ENCODE data around the gene CTTNBP2NL. TPM values are rescaled to one million over a fixed set of nuclear protein-coding genes. Genes with fewer than 3 reads are reported as not detected.

CTTNBP2NL gene
- total RNA-seq = 11.4 and 26.8 TPM in 2 replicates

GRCh38 chr1:112395821-112396652 is at the start of gene CTTNBP2NL:
Gene CTTNBP2NL, plus strand, starts transcription at chr1:112396214. Its CDS starts 19,952 bp downstream, at chr1:112416166.

GRCh38 chr1:112508278-112509004 is 112.4 kb downstream of the CTTNBP2NL start, which contains the start of gene WNT2B:
Gene WNT2B, plus strand, starts transcription at chr1:112508965. Its CDS starts 298 bp downstream, at chr1:112509263.

Small RNA genes within 50 kb of the gene (small RNA-seq; reads per million reads assigned to genes)
- gene RF01210 (ENCODE audit: low replicate concordance) = not detected

Other genes with a start within 250 kb of the CTTNBP2NL start
- 0.86 and 1.5 TPM in 2 replicates for gene WNT2B, start 112.8 kb downstream of the CTTNBP2NL start, total RNA-seq
- gene ST7L, start 222.9 kb downstream of the CTTNBP2NL start, total RNA-seq = 14.0 and 21.8 TPM in 2 replicates
- gene CAPZA1, start 223.6 kb downstream of the CTTNBP2NL start, total RNA-seq = 247 and 390 TPM in 2 replicates

Measured in placental pericyte (primary cell).